GM19023 (cell line): ENCODE measurements around the gene CHURC1.

Source experiments
- ATAC-seq: cut with Tn5 transposase; IDR thresholded peaks from one replicate; pipeline ENCODE4 v1.9.1; 2021; ENCODE audit warnings: mild to moderate bottlenecking, moderate library complexity; ENCODE audit not compliant: unreplicated experiment

Gene CHURC1

GRCh38 chr14:64937821-64938193 is 23.6 kb downstream of the CHURC1 start:
- ATAC-seq: no peak

- no peak for ATAC-seq
These were observed 24.9 kb downstream of the CHURC1 start for GRCh38 chr14:64938972-64939816.

GRCh38 chr14:64939817-64940190 is 25.5 kb downstream of the CHURC1 start:
- ATAC-seq: no peak

- no peak for ATAC-seq
These were observed 26.2 kb downstream of the CHURC1 start for GRCh38 chr14:64940336-64940910.

- no peak for ATAC-seq
These were observed 28.4 kb downstream of the CHURC1 start, which contains the start of gene GPX2 for GRCh38 chr14:64942531-64943111. GPX2 (minus strand) TSS chr14:64942745; CDS start chr14:64942726, 19 bp downstream.

GRCh38 chr14:64943556-64943955 is 29.3 kb downstream of the CHURC1 start:
- no peak for ATAC-seq

GRCh38 chr14:64944041-64944440 is 29.8 kb downstream of the CHURC1 start:
- no peak for ATAC-seq

GRCh38 chr14:64944861-64945260 is 30.6 kb downstream of the CHURC1 start:
- ATAC-seq: no peak

- no peak for ATAC-seq
These were observed 31.4 kb downstream of the CHURC1 start for GRCh38 chr14:64945431-64946178.

GRCh38 chr14:64946310-64947045 is 32.2 kb downstream of the CHURC1 start:
- ATAC-seq: no peak

- ATAC-seq: no peak
These were observed 33.7 kb downstream of the CHURC1 start for GRCh38 chr14:64947710-64948611.

- no peak for ATAC-seq
These were observed 34.5 kb downstream of the CHURC1 start for GRCh38 chr14:64948612-64949210.

GRCh38 chr14:64950889-64951288 is 36.6 kb downstream of the CHURC1 start:
- ATAC-seq: no peak

GRCh38 chr14:64951291-64951690 is 37.0 kb downstream of the CHURC1 start:
- no peak for ATAC-seq

GRCh38 chr14:64951724-64952123 is 37.5 kb downstream of the CHURC1 start:
- no peak for ATAC-seq

- ATAC-seq: peak; percentile 71
These were observed 38.5 kb downstream of the CHURC1 start for GRCh38 chr14:64952598-64953309.

GRCh38 chr14:64953310-64953654 is 39.0 kb downstream of the CHURC1 start:
- no peak for ATAC-seq

GRCh38 chr14:64953661-64954060 is 39.4 kb downstream of the CHURC1 start:
- ATAC-seq: no peak
